Measurements from ENCODE around the gene PGC.

Gene PGC

GRCh38 chr6:41756354-41756753, 9.2 kb upstream of the PGC start:
- TF ChIP-seq EZH2phosphoT487 (IDR thresholded peaks at IDR 0.05; ENCODE audit: borderline replicate concordance, low read length) (no peak), CTCF (IDR thresholded peaks at IDR 0.05; ENCODE audit: low read depth, low read length, poor library complexity, severe bottlenecking) (no peak)
- Histone ChIP-seq H3K79me2 (ENCODE audit: control insufficient read depth, low read length) (no peaks in the 10 kb centered on the region), H3K4me2 (ENCODE audit: low read length) (no peak overlapping the region), H3F3A (ENCODE audit: control insufficient read depth, insufficient read depth) (no peaks in the 10 kb centered on the region), H3K9me3 (ENCODE audit: control insufficient read depth, insufficient read depth, low read length) (no peaks in the 10 kb centered on the region), H3K4me3 (ENCODE audit: low read length) (no peak overlapping the region), H3K36me3 (ENCODE audit: control insufficient read depth, low read length) (no peaks in the 10 kb centered on the region), H3K4me1 (ENCODE audit: control insufficient read depth, low read length) (no peaks in the 10 kb centered on the region), H3K27ac (ENCODE audit: low read depth, low read length) (no peak overlapping the region), H4K20me1 (ENCODE audit: control insufficient read depth, insufficient read depth, low read depth, low read length) (no peaks in the 10 kb centered on the region), H3K9me2 (replicated peaks; ENCODE audit: control insufficient read depth, low read length) (no peaks in the 10 kb centered on the region), H3K27me3 (ENCODE audit: control insufficient read depth, low read length) (peaks cover 20% of the 10 kb centered on the region)

DNA sequence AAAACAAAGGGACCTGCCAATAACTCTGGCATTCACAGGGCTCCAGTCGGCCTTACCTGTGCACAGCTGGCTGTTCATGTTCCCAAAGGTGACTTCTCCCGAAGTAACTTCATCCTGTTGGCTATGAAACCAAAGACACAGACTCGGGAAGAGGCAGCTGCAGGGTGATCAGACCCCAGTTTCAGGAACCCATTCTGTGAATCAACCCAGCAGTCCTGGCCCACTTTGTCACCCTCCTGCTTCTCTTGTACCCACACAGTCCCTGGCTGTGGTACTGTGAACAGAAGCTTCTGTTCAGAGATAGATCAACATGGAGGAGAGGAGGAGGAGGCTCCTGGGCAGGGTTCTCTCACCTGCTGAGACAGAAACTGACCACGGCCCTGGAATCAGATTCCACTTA, 8.7 kb upstream of the PGC start:
- Histone ChIP-seq H3K4me1 (ENCODE audit: control insufficient read depth, low read length) (no peaks in the 10 kb centered on the region), H3K36me3 (ENCODE audit: control insufficient read depth, low read length) (no peaks in the 10 kb centered on the region), H3K4me3 (ENCODE audit: low read length) (no peak overlapping the region), H3K9me3 (ENCODE audit: control insufficient read depth, insufficient read depth, low read length) (no peaks in the 10 kb centered on the region), H3K27me3 (ENCODE audit: control insufficient read depth, low read length) (peaks cover 20% of the 10 kb centered on the region), H4K20me1 (ENCODE audit: control insufficient read depth, insufficient read depth, low read depth, low read length) (no peaks in the 10 kb centered on the region), H3K27ac (ENCODE audit: low read depth, low read length) (no peak overlapping the region), H3K9me2 (replicated peaks; ENCODE audit: control insufficient read depth, low read length) (no peaks in the 10 kb centered on the region), H3K4me2 (ENCODE audit: low read length) (no peak overlapping the region), H3K79me2 (ENCODE audit: control insufficient read depth, low read length) (no peaks in the 10 kb centered on the region), H3F3A (ENCODE audit: control insufficient read depth, insufficient read depth) (no peaks in the 10 kb centered on the region)
- no peak for TF ChIP-seq EZH2phosphoT487 (IDR thresholded peaks at IDR 0.05; ENCODE audit: borderline replicate concordance, low read length)
- TF ChIP-seq CTCF (IDR thresholded peaks at IDR 0.05; ENCODE audit: low read depth, low read length, poor library complexity, severe bottlenecking): no peak

GRCh38 chr6:41750374-41750773, 3.2 kb upstream of the PGC start:
- Histone ChIP-seq H3F3A (ENCODE audit: control insufficient read depth, insufficient read depth) (no peaks in the 10 kb centered on the region), H3K27me3 (ENCODE audit: control insufficient read depth, low read length) (peaks cover 15% of the 10 kb centered on the region; the same call in 1 of the 2 replicates), H3K4me2 (ENCODE audit: low read length) (no peak overlapping the region), H3K9me2 (replicated peaks; ENCODE audit: control insufficient read depth, low read length) (no peaks in the 10 kb centered on the region), H3K4me1 (ENCODE audit: control insufficient read depth, low read length) (no peaks in the 10 kb centered on the region), H3K27ac (ENCODE audit: low read depth, low read length) (no peak overlapping the region), H3K79me2 (ENCODE audit: control insufficient read depth, low read length) (no peaks in the 10 kb centered on the region), H3K9me3 (ENCODE audit: control insufficient read depth, insufficient read depth, low read length) (no peaks in the 10 kb centered on the region), H3K36me3 (ENCODE audit: control insufficient read depth, low read length) (no peaks in the 10 kb centered on the region), H3K4me3 (ENCODE audit: low read length) (no peak overlapping the region), H4K20me1 (ENCODE audit: control insufficient read depth, insufficient read depth, low read depth, low read length) (no peaks in the 10 kb centered on the region)
- TF ChIP-seq CTCF (IDR thresholded peaks at IDR 0.05; ENCODE audit: low read depth, low read length, poor library complexity, severe bottlenecking): no peak
- no peak for TF ChIP-seq EZH2phosphoT487 (IDR thresholded peaks at IDR 0.05; ENCODE audit: borderline replicate concordance, low read length)

DNA sequence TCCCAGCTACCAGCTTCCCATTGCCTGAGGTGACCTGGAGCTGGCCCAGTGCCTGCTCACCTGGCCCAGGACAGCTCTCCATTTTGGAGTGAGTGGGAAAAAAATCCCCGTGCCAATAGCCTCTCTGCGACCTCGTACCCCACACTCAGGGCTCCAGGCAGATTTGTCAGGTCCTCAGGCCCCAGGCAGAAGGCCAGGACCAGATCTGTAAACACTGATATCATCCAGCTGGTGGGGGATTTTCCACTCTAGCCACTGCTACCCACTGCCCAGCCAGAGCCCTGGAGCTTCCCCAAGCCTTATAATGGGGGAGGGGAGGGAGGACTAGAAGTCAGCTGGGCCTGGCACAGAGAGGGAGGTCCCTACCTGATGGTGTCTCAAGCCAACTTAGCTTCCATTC, 1.3 kb upstream of the PGC start:
- TF ChIP-seq CTCF (IDR thresholded peaks at IDR 0.05; ENCODE audit: low read depth, low read length, poor library complexity, severe bottlenecking): no peak
- no peak for TF ChIP-seq EZH2phosphoT487 (IDR thresholded peaks at IDR 0.05; ENCODE audit: borderline replicate concordance, low read length)
- Histone ChIP-seq H3K4me2 (ENCODE audit: low read length) (no peak overlapping the region), H3K9me3 (ENCODE audit: control insufficient read depth, insufficient read depth, low read length) (no peaks in the 10 kb centered on the region), H3K4me1 (ENCODE audit: control insufficient read depth, low read length) (no peaks in the 10 kb centered on the region), H4K20me1 (ENCODE audit: control insufficient read depth, insufficient read depth, low read depth, low read length) (no peaks in the 10 kb centered on the region), H3K79me2 (ENCODE audit: control insufficient read depth, low read length) (no peaks in the 10 kb centered on the region), H3K27me3 (ENCODE audit: control insufficient read depth, low read length) (peaks cover 8% of the 10 kb centered on the region; the same call in 1 of the 2 replicates), H3K4me3 (ENCODE audit: low read length) (no peak overlapping the region), H3K9me2 (replicated peaks; ENCODE audit: control insufficient read depth, low read length) (no peaks in the 10 kb centered on the region), H3K36me3 (ENCODE audit: control insufficient read depth, low read length) (no peaks in the 10 kb centered on the region), H3K27ac (ENCODE audit: low read depth, low read length) (no peak overlapping the region), H3F3A (ENCODE audit: control insufficient read depth, insufficient read depth) (no peaks in the 10 kb centered on the region)
